HG02763 (cell line): ENCODE data around the gene CDH10.

ENCODE experiments used
- ATAC-seq: cut with Tn5 transposase; IDR thresholded peaks from one replicate; pipeline ENCODE4 v1.9.1; 2021; ENCODE audit warnings: mild to moderate bottlenecking, moderate library complexity; ENCODE audit not compliant: unreplicated experiment

The CDH10 gene

GRCh38 chr5:24491490-24491889 lies 153.3 kb downstream of the CDH10 start:
- ATAC-seq: no peak

GRCh38 chr5:24487368-24488229 lies 157.2 kb downstream of the CDH10 start:
- ATAC-seq: no peak

GRCh38 chr5:24480952-24481351 lies 163.8 kb downstream of the CDH10 start:
- no peak for ATAC-seq

GRCh38 chr5:24477958-24478357 lies 166.8 kb downstream of the CDH10 start:
- ATAC-seq: no peak

GRCh38 chr5:24475101-24475500 lies 169.7 kb downstream of the CDH10 start:
- no peak for ATAC-seq

GRCh38 chr5:24474685-24475084 lies 170.1 kb downstream of the CDH10 start:
- no peak for ATAC-seq

- ATAC-seq: no peak
Measured at GRCh38 chr5:24472518-24472917, 172.3 kb downstream of the CDH10 start.

GRCh38 chr5:24444414-24444813 lies 200.4 kb downstream of the CDH10 start:
- no peak for ATAC-seq

- ATAC-seq: no peak
Measured at GRCh38 chr5:24439465-24439864, 205.3 kb downstream of the CDH10 start.
